ELR (cell line): Measurements from ENCODE around the gene TRAP1.
"Not testable (repeated sequence)": the region's sequence is repeated elsewhere in the genome, so short reads cannot be mapped to it uniquely, and the experiment has no call there.

Experiments used
- DNase-seq: peaks from one replicate; pipeline ENCODE4 v3.0.0-alpha.2; 2015; ENCODE audit warnings: low read depth

Gene TRAP1

DNA sequence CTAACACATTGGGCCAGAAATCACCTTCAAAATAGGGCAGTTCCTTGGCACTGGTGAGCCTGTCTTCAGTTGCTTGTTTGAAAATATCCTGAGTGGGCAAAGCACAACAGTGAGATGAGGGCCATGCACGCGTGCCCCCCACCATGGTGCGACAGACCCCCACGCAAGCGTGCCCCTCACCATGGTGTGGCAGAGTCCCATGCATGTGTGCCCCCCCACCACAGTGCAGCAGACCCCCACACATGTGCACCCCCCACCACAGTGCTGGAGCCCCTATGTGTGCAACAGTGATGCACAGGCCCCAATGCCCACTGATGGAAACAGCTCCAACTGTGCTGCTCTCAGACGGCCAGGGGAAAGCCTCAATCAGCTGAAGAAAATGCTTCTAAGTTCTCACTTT lies 18.8 kb upstream of the TRAP1 start:
- DNase-seq: no peak

DNA sequence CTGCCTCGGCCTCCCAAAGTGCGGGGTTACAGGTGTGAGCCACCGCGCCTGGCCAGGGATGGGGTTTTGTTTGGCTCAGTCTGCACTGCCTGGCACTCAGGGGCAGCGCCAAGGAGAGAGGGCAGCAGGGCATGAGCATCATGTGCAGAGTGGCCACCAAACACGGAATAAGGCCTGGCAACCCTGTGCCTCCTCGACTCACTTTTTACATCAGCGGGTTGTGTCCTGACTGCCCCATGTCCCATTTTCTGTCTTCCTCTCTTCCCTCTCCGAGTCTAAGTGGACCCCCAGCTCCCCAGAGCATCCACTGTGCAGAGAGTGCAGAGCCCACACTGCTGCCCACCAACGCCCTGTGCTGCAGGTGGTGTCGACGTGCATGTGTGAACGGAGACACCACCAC lies 18.2 kb upstream of the TRAP1 start:
- DNase-seq: no peak

DNA sequence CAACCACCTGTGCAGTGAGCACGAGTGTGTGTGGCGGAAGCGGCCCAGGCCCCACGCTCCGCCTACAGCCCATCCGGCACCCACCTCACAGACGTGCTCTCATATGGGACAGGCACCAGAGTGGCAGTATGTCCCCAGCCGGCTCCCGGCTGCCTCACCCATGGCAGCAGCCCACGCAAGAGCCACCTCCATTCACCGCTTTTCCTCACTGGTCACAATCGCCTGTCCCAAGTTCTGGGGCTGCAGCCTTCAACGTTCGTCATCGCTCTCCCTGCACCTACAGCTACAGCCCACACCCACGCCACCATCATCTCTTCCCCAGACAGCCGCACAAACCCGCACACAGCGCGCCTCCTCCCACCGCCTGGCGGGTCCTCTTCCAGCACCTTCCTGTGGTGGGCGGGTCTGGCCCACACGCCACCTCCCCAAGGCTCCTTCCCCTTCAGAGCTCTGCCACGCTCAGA lies 17.5 kb upstream of the TRAP1 start:
- no peak for DNase-seq

DNA sequence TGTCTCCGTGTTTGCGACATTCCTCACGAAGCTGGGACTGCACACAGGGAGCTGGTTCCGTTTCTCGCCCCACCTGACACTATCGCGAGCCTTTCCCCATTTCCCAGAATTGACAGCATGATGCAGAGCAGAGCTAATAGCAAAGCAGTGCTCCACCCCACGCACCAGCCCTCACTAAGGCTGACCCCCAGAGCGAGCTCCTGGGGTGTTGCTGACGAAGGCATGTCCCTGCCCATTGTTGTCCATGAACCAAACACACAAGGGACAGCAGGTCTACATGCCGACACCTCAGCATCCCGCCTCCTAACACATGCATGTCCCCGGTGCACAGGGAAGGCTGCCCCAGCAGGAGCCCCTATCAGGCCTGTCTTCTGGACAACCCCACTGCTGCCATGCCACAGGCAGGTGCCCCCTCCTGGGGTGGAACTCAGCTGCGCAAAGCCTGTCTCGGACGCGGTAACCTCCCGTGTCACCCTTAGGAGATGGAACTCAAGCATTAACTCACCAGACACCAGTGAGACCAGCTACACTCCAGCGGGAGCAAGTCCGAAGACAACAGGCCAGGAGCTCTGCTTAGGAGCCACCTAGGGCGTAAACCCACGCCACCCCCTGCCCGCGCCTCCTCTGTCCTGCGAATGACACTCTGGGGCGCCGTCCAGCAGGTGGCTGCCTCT lies 16.9 kb upstream of the TRAP1 start:
- DNase-seq: no peak

DNA sequence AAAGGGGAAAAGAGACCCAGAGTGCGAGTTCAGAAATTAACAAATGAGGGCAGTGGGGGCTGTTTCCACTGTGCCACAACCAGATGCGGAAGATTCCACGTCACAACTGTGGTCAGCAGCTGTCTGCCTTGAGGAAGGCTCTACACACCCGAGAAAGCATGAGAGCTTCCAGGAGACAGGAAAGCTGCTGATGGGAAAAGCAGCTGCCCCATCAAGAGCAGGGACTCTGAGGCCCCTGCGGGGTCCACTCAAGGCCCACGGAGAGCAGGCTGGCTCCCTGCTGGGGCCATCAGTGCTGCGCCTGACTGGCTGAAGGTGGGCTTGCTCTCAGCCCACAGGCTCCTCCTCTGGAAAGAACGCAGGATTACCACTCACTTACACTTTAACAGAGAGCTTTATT lies 14.8 kb upstream of the TRAP1 start:
- no peak for DNase-seq

DNA sequence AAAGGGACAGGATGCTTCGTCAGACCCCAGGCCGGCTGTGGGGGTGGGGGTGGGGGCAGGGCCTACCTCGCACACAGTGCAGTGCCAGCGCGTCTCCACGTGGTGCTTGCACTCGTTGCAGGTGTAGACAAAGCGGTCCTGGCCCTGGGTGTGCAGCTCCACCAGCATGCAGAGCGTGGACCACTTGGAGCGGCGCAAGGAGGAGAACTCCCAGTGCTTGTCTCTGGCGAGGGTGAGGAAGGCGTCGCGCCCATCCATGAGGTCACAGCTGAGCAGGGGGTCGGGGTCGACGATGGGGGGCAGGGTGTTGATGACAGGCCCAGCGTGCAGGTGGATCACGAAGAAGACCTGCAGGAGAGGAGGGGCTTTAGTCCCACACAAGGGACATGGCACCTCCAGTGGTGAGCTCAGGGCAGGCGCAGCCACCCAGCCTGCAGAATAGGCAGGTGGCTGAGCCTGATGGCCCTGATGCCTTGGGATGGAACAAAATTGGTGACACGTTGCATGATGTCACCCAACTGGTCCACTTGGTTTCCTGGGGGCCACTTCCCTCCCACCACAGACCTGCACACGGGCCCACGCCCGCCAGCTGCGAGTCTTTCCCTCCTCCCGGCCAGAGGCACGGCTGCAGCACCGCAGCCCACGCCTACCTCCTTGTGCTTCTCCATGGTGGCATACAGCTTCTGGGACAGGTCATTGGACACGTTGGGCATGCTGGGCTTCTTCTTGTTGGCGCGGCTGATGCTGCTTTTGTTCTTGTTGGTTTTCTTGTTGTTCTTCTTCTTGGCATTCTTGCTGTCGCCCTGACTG lies 14.0 kb upstream of the TRAP1 start:
- DNase-seq: no peak

DNA sequence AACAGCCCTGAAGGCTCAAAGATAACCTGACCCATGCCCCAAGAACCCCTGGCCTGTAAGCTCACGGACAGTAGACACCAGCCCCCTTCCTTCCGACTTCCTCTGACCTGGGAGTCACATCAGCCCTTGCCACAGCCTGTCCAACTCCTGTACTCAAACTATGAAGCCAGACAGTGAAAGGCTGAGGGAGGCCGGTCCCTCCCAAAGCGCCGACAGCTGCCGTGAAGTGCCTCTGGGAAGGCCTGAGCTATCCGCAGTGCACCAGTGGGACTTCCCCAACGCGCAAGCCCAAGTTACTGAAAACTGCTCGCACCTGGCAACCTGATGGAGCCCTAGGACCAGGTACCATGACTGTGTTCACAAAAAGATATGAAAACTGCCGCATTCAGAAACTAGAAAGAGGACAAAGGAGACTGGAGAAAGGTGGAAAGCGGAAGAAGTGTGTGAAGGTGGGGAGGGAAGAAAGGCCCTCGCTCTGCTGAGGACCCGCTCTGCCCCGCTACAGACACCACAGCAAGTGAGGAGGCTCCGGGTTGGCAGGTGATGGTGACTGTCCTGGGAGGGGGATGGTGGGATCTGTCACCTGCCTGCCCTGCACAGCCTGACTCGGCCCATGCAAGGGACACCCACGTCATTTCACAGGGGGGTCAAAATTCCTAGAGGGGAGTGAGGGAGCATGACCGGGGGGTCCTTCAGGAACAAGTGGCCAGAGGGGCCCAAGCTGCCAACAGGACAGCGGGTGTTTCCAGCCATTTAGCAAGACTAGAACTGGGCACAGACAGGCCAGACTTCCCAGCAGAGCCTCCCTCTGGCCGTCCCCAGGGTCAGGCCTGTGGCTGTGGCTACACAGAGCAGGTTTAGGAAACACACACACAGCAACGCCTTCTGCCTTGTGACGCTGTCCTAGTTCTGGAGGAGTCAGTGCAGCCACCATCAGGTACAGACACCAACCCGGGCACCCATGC lies 13.1 kb upstream of the TRAP1 start:
- no peak for DNase-seq

DNA sequence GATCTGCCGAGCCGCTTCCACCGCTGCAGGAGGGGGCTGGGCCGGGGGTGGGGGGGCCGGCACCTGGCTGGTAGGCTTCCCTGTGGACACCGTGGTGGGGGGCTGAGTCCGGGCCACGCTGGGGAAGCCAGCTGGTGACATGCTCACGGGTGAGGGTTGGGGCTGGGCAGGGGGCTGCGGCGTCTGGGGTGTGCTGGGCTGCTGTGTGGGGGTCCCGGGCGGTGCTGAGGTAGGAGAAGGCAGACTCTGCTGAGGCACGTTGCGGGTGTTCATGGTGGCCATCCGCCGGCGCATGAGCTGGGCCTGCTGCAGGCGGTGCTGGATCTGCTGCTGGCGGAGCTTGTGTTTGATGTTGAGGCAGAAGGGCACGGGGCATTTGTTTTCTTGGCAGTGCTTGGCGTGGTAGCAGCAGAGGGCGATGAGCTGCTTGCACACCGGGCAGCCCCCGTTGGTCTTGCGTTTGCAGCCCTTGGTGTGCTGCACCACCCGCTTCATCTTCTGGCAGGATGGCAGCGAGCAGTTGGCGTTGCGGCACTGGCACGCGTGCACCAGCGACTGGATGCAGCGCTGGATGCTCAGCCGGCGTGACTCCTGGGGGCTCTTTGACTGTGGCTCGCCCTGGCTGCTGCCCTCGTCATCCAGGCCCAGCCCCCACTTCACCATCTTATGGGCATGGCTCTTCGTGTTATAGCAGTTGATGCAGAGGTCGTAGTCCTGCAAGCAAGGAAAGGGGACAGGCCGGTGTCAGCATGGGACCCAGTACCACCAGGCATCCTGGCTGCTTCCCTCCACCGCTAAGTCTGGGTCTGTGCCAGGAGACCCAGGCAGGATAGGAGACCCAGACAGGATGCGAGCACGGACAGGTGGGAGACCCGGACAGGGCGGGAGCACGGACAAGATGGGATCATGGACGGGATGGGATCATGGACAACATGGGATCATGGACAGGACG lies 12.1 kb upstream of the TRAP1 start:
- no peak for DNase-seq

GRCh38 chr16:3728424-3729160 lies 11.3 kb upstream of the TRAP1 start:
- DNase-seq: no peak

DNA sequence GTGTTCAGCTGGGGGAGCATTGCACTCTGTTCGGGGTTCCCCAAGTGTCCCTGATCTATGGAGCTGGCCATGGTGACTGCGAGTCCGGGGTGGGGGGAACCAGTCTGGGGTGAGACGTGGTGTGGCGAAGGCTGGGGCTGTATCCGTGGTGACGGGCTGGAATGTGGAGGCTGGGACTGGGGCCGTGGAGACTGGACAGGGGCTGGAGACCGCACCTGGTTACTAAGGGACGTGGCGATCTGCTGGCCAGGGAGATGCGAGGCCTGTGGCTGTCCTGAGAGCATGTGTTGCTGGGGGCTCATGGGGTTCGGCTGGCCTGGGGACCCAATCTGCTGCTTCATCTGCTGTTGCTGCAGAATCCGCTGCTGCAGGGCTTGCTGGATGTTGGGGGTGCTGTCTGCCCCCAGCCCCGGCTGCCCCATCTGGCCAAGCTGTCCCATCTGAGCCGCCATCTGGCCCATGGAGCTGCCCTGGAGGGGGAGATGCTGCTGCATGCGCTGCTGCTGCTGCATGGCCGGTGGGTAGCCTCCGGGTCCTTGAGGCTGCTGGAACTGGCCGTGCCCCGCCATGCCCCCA lies 10.6 kb upstream of the TRAP1 start:
- no peak for DNase-seq

GRCh38 chr16:3726021-3726687 lies 8.8 kb upstream of the TRAP1 start:
- no peak for DNase-seq

GRCh38 chr16:3725276-3725675 lies 8.0 kb upstream of the TRAP1 start:
- DNase-seq: no peak

GRCh38 chr16:3722508-3722907 lies 5.2 kb upstream of the TRAP1 start:
- DNase-seq: no peak

- DNase-seq: no peak
Observed at GRCh38 chr16:3720418-3720817, 3.1 kb upstream of the TRAP1 start.

DNA sequence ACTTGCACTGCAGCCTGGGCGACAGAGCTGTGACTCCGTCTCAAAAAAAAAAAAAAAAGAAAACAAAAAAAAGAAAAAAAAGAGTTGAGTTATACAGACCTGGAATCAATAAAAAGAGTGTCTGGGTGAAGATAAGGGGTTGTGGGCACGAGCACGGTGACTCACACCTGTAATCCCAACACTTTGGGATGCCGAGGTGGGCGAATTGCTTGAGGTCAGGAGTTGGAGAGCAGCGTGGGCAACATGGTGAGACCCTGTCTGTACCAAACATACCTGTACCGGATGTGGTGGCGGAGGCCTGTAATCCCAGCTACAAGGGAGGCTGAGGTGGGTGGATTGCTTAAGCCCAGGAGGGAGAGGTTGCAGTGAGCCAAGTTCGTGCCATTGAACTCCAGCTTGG lies 1.3 kb upstream of the TRAP1 start:
- DNase-seq: no peak

DNA sequence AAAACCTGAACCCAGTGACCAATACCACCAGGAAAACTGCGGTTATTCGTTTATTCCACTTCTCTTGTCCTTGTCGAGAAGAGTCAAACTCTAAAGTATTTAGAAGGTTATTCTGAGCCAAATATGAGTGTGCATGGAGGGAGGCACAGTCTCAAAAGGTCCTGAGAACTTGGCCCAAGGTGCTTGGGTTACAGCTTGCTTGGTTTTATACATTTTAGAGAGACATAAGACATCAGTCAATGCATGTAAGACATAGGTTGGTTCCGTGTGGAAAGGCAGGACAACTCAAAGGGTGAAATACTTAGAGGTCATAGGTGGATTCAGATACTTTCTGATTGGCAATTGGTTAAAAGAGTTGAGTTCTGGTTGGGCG lies 681 bp upstream of the TRAP1 start:
- DNase-seq: no peak

GRCh38 chr16:3716831-3717234 lies 491 bp downstream of the TRAP1 start:
- DNase-seq: peak; percentile 51

- no peak for DNase-seq
Observed at GRCh38 chr16:3715430-3715829, 1.9 kb downstream of the TRAP1 start.

- DNase-seq: not testable (repeated sequence)
Observed at GRCh38 chr16:3714378-3714777, 2.9 kb downstream of the TRAP1 start.
